Measurements from ENCODE around the gene BCOR. TPM values are rescaled to one million over a fixed set of nuclear protein-coding genes. Genes with fewer than 3 reads are reported as not detected.

The BCOR gene
- total and polyA plus RNA-seq, 9 of the 15 experiments (the other 6 are each of a cell fraction or from before 2014, with no cell fraction given), result 27.5 to 113 (median 37.6) TPM

- Histone ChIP-seq H3K4me3 (peak overlapping the region; percentile 46), H3K27ac (ENCODE audit: extremely low read depth, low read depth, low read length) (peak overlapping the region; percentile 95), H3K79me2 (ENCODE audit: control insufficient read depth, insufficient read depth, low read length) (peaks cover 83% of the 10 kb centered on the region), H2AFZ (ENCODE audit: low read depth, low read length) (no peak overlapping the region; the same call in 1 of the 2 replicates), H3K4me2 (ENCODE audit: insufficient read depth, low read length) (peak overlapping the region; percentile 83), H3K9me1 (ENCODE audit: control insufficient read depth, insufficient read depth, low read length) (no peaks in the 10 kb centered on the region), H3K36me3 (ENCODE audit: control insufficient read depth, insufficient read depth, low read length) (no peaks in the 10 kb centered on the region), H4K20me1 (replicated peaks; ENCODE audit: control insufficient read depth, insufficient read depth, low read length) (no peaks in the 10 kb centered on the region), H3K27me3 (ENCODE audit: control insufficient read depth in 2 of 2, insufficient read depth in 2 of 2, low read length in 2 of 2) (no peaks in the 10 kb centered on the region), H3K9me3 (replicated peaks; ENCODE audit: control insufficient read depth, insufficient read depth, low read depth, low read length) (no peaks in the 10 kb centered on the region), H3K4me1 (replicated peaks in 1 of 2; ENCODE audit: control insufficient read depth in 2 of 2, insufficient read depth in 2 of 2, low read length in 2 of 2) (peaks cover 52 to 73% of the 10 kb centered on the region in 2 experiments), H3K9ac (ENCODE audit: insufficient read depth in 1 of 2, low read depth in 2 of 2, low read length in 2 of 2) (peak overlapping the region; percentile 85 to 98)
- in situ Hi-C loops (cut with MboI) (loop anchor here (5.0 to 10.0 kb wide), 3 partner anchors 48 to 158 kb away; no protein-coding TSS in a partner anchor), intact Hi-C loops (cut with micrococcal nuclease) (loop anchor here (2.0 to 10.0 kb wide), 3 partner anchors 48 to 372 kb away; no protein-coding TSS in a partner anchor)
- TSS peak; percentile 42 for BruUV-seq (replicated peaks)
- ATAC-seq (no peak), DNase-seq (ENCODE audit: extremely low read depth in 1 of 4, low spot score in 3 of 4) (no peak), FAIRE-seq (peak; percentile 26)
- WGBS (ENCODE audit: insufficient coverage, low coverage, missing lambda C conversion rate), result 1% methylated on average over 19 of the region's 36 CpGs
- CTCF ChIA-PET (ENCODE audit: low intra/inter-chr PET ratio), result no interaction called here
- POLR2A ChIA-PET, result interaction anchor here (0.6 to 3.9 kb wide), 2 partner anchors 13 to 94 kb away, joined by 3 to 18 read pairs; no protein-coding TSS in a partner anchor
- TF ChIP-seq ZNF830 (CRISPR knock-in tag; IDR thresholded peaks at IDR 0.05), result no peak
- peak; percentile 15; the same call in 1 of the 2 replicates for TF ChIP-seq POLR2AphosphoS5 (IDR thresholded peaks at IDR 0.05; ENCODE audit: control insufficient read depth, insufficient read depth, low read depth, low read length)
- TF ChIP-seq MTA1 (IDR thresholded peaks at IDR 0.05; ENCODE audit: borderline replicate concordance), result no peak
- no peak for TF ChIP-seq ZNF224 (CRISPR knock-in tag; IDR thresholded peaks at IDR 0.05)
- TF ChIP-seq, protein P1, sequence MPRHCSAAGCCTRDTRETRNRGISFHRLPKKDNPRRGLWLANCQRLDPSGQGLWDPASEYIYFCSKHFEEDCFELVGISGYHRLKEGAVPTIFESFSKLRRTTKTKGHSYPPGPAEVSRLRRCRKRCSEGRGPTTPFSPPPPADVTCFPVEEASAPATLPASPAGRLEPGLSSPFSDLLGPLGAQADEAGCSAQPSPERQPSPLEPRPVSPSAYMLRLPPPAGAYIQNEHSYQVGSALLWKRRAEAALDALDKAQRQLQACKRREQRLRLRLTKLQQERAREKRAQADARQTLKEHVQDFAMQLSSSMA (CRISPR knock-in tag; IDR thresholded peaks at IDR 0.05), result no peak
- no peak for TF ChIP-seq SRSF3 (IDR thresholded peaks at IDR 0.05; ENCODE audit: insufficient read depth, low read length)
- TF ChIP-seq FOXM1 (IDR thresholded peaks at IDR 0.05; ENCODE audit: low read depth), result no peak
- TF ChIP-seq FOXM1 (CRISPR knock-in tag; IDR thresholded peaks at IDR 0.05; ENCODE audit: low read depth), result no peak
- TF ChIP-seq KDM2B (CRISPR knock-in tag; IDR thresholded peaks at IDR 0.05), result no peak
- TF ChIP-seq TEAD4 (IDR thresholded peaks at IDR 0.05; ENCODE audit: low read length), result no peak
- TF ChIP-seq TEAD4 (CRISPR knock-in tag; IDR thresholded peaks at IDR 0.05; ENCODE audit: borderline replicate concordance), result no peak
- TF ChIP-seq KLF6 (CRISPR knock-in tag; IDR thresholded peaks at IDR 0.05; ENCODE audit: borderline replicate concordance), result no peak
- TF ChIP-seq ZBTB33 (CRISPR knock-in tag; IDR thresholded peaks at IDR 0.05), result no peak
- no peak for TF ChIP-seq CTCF (IDR thresholded peaks at IDR 0.05 in 2 of 3, conservative IDR thresholded peaks at IDR 0.05 in 1 of 3; ENCODE audit: insufficient read depth in 2 of 3, low read depth in 1 of 3, low read length in 3 of 3)
- no peak for TF ChIP-seq ZEB2 (IDR thresholded peaks at IDR 0.05)
- peak; percentile 84 for TF ChIP-seq NFRKB (IDR thresholded peaks at IDR 0.05; ENCODE audit: low read depth)
- peak; percentile 27; the same call in 1 of the 2 replicates for TF ChIP-seq ZNF584 (CRISPR knock-in tag; IDR thresholded peaks at IDR 0.05; ENCODE audit: low read depth)
- no peak for TF ChIP-seq SUPT5H (IDR thresholded peaks at IDR 0.05)
- peak; percentile 6 for TF ChIP-seq RBFOX2 (IDR thresholded peaks at IDR 0.05; ENCODE audit: low read depth, low read length)
Measured at GRCh38 chrX:40106676-40107290, 9.0 kb upstream of the BCOR start.
